Stimulated activated effector memory CD8-positive, alpha-beta T cell treated with anti-CD3 and anti-CD28 coated beads, Interleukin-12 subunit alpha, Interleukin-12 subunit beta, amount 100 ng/mL, for 72 hours (primary cell): Measurements from ENCODE around the gene HOXC13.

ENCODE experiments used
- ATAC-seq: fragments of 150-1000 bp; cut with Tn5 transposase; 2 replicates; pipeline ENCODE4 v1.10.0; 2021
- DNase-seq, 2 donors: peaks; one replicate each; pipeline ENCODE4 v3.0.0; 2021 to 2022; ENCODE audit warnings: low spot score in 2 of 2
- H3K27ac Mint-ChIP-seq: one replicate; pipeline ENCODE4 v1.8.0; 2022; ENCODE audit warnings: mild to moderate bottlenecking, mixed read lengths
- H3K36me3 Mint-ChIP-seq: one replicate; pipeline ENCODE4 v1.8.0; 2022; ENCODE audit warnings: mild to moderate bottlenecking, mixed read lengths
- H3K4me1 Mint-ChIP-seq: one replicate; pipeline ENCODE4 v1.8.0; 2022; ENCODE audit warnings: mixed read lengths
- H3K4me3 Mint-ChIP-seq: one replicate; pipeline ENCODE4 v1.8.0; 2022; ENCODE audit warnings: mild to moderate bottlenecking, mixed read lengths
- H3K9me3 Mint-ChIP-seq: one replicate; pipeline ENCODE4 v1.8.0; 2022; ENCODE audit warnings: mixed read lengths

HOXC13 gene

GRCh38 chr12:53989227-53990113 lies 50.8 kb downstream of the HOXC13 start:
- DNase-seq (no peak), ATAC-seq (peak; percentile 9)
- Mint-ChIP-seq H3K4me1 (peaks cover 58% of the 10 kb centered on the region), H3K36me3 (peaks cover 15% of the 10 kb centered on the region), H3K9me3 (no peaks in the 10 kb centered on the region), H3K27ac (no peak overlapping the region), H3K4me3 (peak overlapping the region; percentile 28)

DNA sequence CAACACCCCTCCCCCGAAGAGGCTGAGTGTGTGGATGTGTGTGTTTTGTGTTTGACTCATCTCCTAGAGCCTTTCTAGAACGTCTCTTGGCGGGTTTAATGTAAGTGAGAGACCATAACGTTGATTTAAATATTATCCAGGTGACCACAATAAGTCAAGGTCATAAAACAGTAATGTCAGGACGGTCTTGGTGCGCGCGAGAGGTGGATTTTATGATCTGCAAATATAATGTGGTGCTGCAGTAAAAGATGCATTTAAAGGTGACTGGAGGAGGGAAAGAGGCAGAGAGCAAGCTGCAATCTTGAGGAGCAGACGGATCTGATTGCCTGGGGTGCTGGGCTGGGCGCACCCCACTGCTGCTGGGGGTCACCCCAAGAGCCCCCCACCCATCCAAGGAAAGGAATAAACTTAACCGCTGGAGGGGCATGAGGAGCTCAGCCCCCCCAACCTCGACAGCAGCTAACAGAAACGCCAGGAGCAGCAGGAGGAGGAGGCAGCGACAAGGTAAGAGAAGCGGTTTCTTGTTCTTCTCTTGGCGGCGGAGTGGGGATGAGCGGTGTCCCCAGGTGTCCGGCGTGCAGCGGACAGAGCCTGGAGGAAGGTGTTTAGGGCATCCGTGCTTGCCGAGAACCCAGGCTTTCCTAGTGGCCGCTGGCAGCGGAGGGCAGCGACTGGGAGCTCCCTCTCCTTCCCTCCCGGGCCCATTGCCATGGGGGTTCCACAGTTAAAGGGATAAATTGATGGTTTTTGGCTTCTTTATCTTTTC lies 51.9 kb downstream of the HOXC13 start:
- no peaks in the 10 kb centered on the region for H3K9me3 Mint-ChIP-seq
- no peak for ATAC-seq
- H3K36me3 Mint-ChIP-seq, result peaks cover 6% of the 10 kb centered on the region
- H3K27ac Mint-ChIP-seq, result no peak overlapping the region
- H3K4me3 Mint-ChIP-seq, result peak overlapping the region; percentile 28
- H3K4me1 Mint-ChIP-seq, result peaks cover 56% of the 10 kb centered on the region
- no peak for DNase-seq

DNA sequence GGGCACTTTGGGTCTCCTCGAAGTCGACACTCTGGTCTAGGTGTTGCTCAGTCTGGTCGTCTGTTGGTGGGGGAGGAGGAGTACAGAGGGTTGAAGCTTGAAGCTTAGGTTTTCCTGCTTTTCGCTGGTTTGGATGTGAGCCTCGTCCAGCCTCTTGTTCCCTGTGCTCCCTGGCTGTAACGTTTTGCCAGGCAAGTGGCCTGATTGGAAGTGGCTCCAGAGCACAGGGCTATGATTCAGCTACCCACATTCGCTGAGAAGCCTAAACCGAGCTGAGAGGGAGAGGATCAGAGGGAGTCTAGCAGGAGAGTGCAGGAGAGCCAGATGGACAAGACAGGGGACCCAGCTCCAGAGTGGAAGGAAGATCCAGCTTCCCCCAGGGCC lies 52.4 kb downstream of the HOXC13 start:
- no peak overlapping the region for H3K27ac Mint-ChIP-seq
- ATAC-seq (no peak), DNase-seq (no peak)
- H3K36me3 Mint-ChIP-seq, result peaks cover 6% of the 10 kb centered on the region
- no peak overlapping the region for H3K4me3 Mint-ChIP-seq
- H3K9me3 Mint-ChIP-seq, result no peaks in the 10 kb centered on the region
- peaks cover 57% of the 10 kb centered on the region for H3K4me1 Mint-ChIP-seq

- H3K9me3 Mint-ChIP-seq, result no peaks in the 10 kb centered on the region
- H3K4me3 Mint-ChIP-seq, result no peak overlapping the region
- peaks cover 6% of the 10 kb centered on the region for H3K36me3 Mint-ChIP-seq
- ATAC-seq, result no peak
- DNase-seq, result no peak
- H3K27ac Mint-ChIP-seq, result no peak overlapping the region
- peaks cover 64% of the 10 kb centered on the region for H3K4me1 Mint-ChIP-seq
Measured at GRCh38 chr12:53992377-53992889, 53.8 kb downstream of the HOXC13 start.

DNA sequence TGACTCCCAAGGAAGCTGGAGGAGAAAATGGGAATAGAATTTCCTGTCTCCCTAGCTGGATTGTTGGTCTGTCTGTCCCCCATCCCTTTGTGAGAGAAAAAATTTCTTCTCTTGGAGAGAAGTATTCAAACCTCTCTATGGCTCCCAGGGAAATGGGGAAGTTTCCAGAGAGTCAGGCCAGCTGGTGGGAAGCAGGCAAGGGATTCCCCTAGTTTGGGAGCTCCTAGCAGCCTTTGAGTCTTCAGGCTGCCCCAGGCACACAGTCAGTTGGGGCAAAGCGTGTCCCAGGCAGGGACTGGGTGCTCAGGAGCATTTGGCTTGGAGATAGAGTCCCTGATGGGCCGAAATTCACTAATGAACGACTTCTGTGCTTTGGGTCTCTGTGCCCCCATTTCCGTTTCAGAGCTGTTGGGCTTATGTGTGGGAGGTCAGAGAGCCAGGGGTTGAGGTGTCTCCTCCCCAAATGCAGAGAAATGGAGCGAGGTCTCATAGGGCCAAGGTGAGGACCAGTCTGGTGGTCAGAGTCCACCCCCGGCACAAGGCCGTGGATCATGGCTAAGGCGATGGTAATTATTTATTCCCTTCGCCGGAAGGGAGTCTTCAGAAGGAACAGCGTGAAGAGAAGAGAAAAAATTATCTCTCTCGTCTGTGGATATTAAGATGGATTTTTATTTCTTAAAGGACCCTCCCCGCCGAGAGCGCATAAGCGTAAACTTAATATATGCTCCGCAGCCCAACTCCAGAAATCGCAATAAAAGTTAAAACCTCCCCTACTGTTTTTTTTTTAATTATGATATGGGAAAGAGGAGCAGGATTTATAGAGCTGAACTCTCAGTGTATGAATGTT lies 54.8 kb downstream of the HOXC13 start:
- Mint-ChIP-seq H3K9me3 (no peaks in the 10 kb centered on the region), H3K27ac (peak overlapping the region; percentile 76), H3K4me1 (peaks cover 70% of the 10 kb centered on the region), H3K36me3 (peaks cover 6% of the 10 kb centered on the region), H3K4me3 (peak overlapping the region; percentile 86)
- no peak for DNase-seq
- no peak for ATAC-seq

GRCh38 chr12:53994009-53994263 lies 55.3 kb downstream of the HOXC13 start:
- ATAC-seq, result no peak
- no peak for DNase-seq
- H3K9me3 Mint-ChIP-seq, result no peaks in the 10 kb centered on the region
- H3K36me3 Mint-ChIP-seq, result peaks cover 6% of the 10 kb centered on the region
- peaks cover 71% of the 10 kb centered on the region for H3K4me1 Mint-ChIP-seq
- peak overlapping the region; percentile 86 for H3K4me3 Mint-ChIP-seq
- peak overlapping the region; percentile 76 for H3K27ac Mint-ChIP-seq

- DNase-seq (no peak), ATAC-seq (no peak)
- H3K36me3 Mint-ChIP-seq, result peaks cover 6% of the 10 kb centered on the region
- peak overlapping the region; percentile 82 for H3K27ac Mint-ChIP-seq
- peaks cover 68% of the 10 kb centered on the region for H3K4me1 Mint-ChIP-seq
- H3K9me3 Mint-ChIP-seq, result no peaks in the 10 kb centered on the region
- peak overlapping the region; percentile 86 for H3K4me3 Mint-ChIP-seq
Measured at GRCh38 chr12:53994264-53995001, 55.8 kb downstream of the HOXC13 start.

- no peaks in the 10 kb centered on the region for H3K9me3 Mint-ChIP-seq
- peak overlapping the region; percentile 82 for H3K27ac Mint-ChIP-seq
- no peak for DNase-seq
- peaks cover 68% of the 10 kb centered on the region for H3K4me1 Mint-ChIP-seq
- peak overlapping the region; percentile 86 for H3K4me3 Mint-ChIP-seq
- ATAC-seq, result no peak
- peaks cover 6% of the 10 kb centered on the region for H3K36me3 Mint-ChIP-seq
Measured at GRCh38 chr12:53995002-53995377, 56.4 kb downstream of the HOXC13 start.

DNA sequence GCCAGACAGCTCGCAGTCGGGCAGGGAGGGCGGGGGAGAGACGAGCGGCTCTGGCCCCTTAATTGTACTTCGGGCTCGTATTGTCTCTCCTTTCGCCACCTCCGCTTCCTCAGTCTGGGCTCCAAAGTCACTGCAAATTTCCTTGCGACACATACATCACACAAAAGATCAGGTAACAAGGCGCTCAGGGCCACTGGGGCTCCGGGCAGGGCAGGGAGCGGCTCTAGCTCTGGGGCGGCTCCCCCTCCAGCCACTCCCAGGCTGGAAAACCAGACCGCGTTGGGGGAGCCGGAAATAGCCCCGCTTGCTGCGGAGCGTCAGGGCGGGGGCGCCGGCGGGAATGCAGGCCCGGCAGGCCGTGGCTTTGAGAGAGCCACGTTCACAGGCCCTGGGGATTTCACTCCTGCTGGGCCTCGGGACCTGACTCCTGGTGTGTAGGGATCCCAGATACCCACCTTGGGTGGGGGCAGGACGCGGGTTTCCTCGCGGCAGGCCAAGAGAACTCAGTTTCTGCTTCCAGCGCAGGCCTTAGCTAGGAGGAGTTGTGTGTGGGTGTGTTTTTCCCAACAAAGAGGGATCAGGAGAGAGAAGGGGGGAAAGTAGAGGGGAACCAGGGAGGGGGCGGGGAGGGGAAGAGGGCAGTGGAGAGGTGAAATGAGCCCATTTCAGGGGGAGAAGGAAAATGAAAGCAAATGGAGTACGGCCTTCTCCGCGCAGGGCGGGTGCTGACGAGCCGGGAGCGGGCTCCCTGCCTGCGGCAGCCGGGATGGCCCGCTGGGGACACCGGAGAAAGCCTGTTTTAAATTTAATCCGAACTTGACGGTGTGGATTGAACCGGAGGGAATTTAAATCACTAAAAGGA lies 57.0 kb downstream of the HOXC13 start:
- Mint-ChIP-seq H3K36me3 (peaks cover 6% of the 10 kb centered on the region), H3K9me3 (no peaks in the 10 kb centered on the region), H3K4me3 (peak overlapping the region; percentile 86), H3K27ac (peak overlapping the region; percentile 82), H3K4me1 (peaks cover 66% of the 10 kb centered on the region)
- DNase-seq, result no peak
- peak; percentile 42 for ATAC-seq
